Muscle layer of colon (tissue), 2 donors: ENCODE results near the gene SLC22A1.

Experiments used
- H3K27ac ChIP-seq: one replicate; pipeline ENCODE4 v1.7.0; 2013; ENCODE audit warnings: low read depth, mild to moderate bottlenecking, low read length, moderate library complexity
- H3K27me3 ChIP-seq, 2 donors: one replicate each; pipeline ENCODE4 v1.7.0; 2013; ENCODE audit warnings: low read length in 2 of 2, mild to moderate bottlenecking in 2 of 2; ENCODE audit not compliant: insufficient read depth in 2 of 2, control insufficient read depth in 1 of 2
- H3K36me3 ChIP-seq: one replicate; pipeline ENCODE4 v1.7.0; 2013; ENCODE audit warnings: mild to moderate bottlenecking, low read length; ENCODE audit not compliant: insufficient read depth
- H3K4me1 ChIP-seq: one replicate; pipeline ENCODE4 v1.7.0; 2013; ENCODE audit warnings: mild to moderate bottlenecking, low read length; ENCODE audit not compliant: insufficient read depth
- H3K4me3 ChIP-seq, 2 donors: one replicate each; pipeline ENCODE4 v1.7.0; 2013; ENCODE audit warnings: low read length in 2 of 2, low read depth in 1 of 2, mild to moderate bottlenecking in 1 of 2, moderate library complexity in 1 of 2
- H3K9ac ChIP-seq: one replicate; pipeline ENCODE4 v1.7.0; 2013; ENCODE audit warnings: low read length
- H3K9me3 ChIP-seq: one replicate; pipeline ENCODE4 v1.7.0; 2013; ENCODE audit warnings: mild to moderate bottlenecking, low read length
- donor health status: abdominal sarcoma.
- donor health status: Adenocarcinoma of cecum.

Gene SLC22A1

GRCh38 chr6:160121558-160121957, at the start of gene SLC22A1:
Gene SLC22A1 (plus strand): TSS chr6:160121815. CDS start chr6:160121936, 121 bp downstream.
- Histone ChIP-seq H3K4me1 (no peaks in the 10 kb centered on the region), H3K9ac (no peak within 1 kb of the TSS), H3K36me3 (no peaks in the 10 kb centered on the region), H3K27me3 (no peaks in the 10 kb centered on the region), H3K4me3 (no peak within 1 kb of the TSS), H3K27ac (no peak within 1 kb of the TSS), H3K9me3 (no peaks in the 10 kb centered on the region)

GRCh38 chr6:160073272-160073671, 48.3 kb upstream of the SLC22A1 start:
- no peak overlapping the region for H3K4me3 ChIP-seq
- no peak overlapping the region for H3K27ac ChIP-seq
- H3K9me3 ChIP-seq, result no peaks in the 10 kb centered on the region
- no peaks in the 10 kb centered on the region for H3K4me1 ChIP-seq
- peaks cover 76% of the 10 kb centered on the region for H3K36me3 ChIP-seq
- no peaks in the 10 kb centered on the region for H3K27me3 ChIP-seq
- no peak overlapping the region for H3K9ac ChIP-seq

- Histone ChIP-seq H3K27ac (no peak overlapping the region), H3K4me3 (no peak overlapping the region), H3K36me3 (peaks cover 78% of the 10 kb centered on the region), H3K4me1 (no peaks in the 10 kb centered on the region), H3K27me3 (no peaks in the 10 kb centered on the region), H3K9ac (no peak overlapping the region), H3K9me3 (no peaks in the 10 kb centered on the region)
These were observed 45.6 kb upstream of the SLC22A1 start for GRCh38 chr6:160076009-160076408.

DNA sequence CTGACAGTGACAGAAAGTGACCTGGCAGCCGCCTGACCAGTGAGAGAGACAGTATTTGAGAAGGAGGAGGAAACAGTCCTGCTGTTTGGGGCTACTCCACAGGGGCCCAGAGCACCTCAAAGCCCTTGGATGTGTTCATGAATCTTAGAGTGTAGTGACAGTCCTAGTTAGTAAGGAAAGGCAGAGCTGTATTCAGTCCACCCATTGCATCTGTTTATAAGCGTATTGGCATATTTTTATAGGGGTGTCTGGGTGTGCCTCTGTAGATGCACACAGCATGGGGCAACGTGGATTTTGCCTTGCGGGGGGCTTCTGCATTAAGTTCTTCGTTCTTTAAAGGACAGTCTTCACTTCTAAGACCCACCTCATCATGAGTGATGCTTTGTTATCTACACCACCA, 44.6 kb upstream of the SLC22A1 start:
- no peaks in the 10 kb centered on the region for H3K27me3 ChIP-seq
- peaks cover 72% of the 10 kb centered on the region for H3K36me3 ChIP-seq
- no peak overlapping the region for H3K27ac ChIP-seq
- no peaks in the 10 kb centered on the region for H3K9me3 ChIP-seq
- no peak overlapping the region for H3K9ac ChIP-seq
- H3K4me1 ChIP-seq, result no peaks in the 10 kb centered on the region
- no peak overlapping the region for H3K4me3 ChIP-seq

DNA sequence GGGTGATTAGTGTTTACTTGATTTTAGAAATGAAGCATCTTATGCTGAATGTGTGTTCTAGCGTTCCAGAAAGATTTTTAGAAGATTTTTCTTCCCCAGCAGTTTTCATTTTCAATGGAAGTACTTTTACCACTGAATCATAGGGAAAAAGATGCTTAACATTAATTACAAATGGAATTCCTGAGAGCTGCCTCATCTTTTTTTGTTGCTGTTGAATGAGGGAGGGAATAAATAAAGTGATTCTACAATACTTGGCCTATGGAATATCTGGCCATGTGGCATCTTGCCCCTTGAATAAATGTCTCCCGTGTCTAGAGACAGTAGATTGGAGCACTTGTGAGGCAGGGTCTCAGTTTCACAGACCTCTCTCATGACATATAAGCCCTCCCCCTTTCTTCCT, 44.1 kb upstream of the SLC22A1 start:
- no peaks in the 10 kb centered on the region for H3K27me3 ChIP-seq
- no peaks in the 10 kb centered on the region for H3K9me3 ChIP-seq
- peaks cover 67% of the 10 kb centered on the region for H3K36me3 ChIP-seq
- H3K9ac ChIP-seq, result no peak overlapping the region
- no peak overlapping the region for H3K27ac ChIP-seq
- no peak overlapping the region for H3K4me3 ChIP-seq
- H3K4me1 ChIP-seq, result no peaks in the 10 kb centered on the region

DNA sequence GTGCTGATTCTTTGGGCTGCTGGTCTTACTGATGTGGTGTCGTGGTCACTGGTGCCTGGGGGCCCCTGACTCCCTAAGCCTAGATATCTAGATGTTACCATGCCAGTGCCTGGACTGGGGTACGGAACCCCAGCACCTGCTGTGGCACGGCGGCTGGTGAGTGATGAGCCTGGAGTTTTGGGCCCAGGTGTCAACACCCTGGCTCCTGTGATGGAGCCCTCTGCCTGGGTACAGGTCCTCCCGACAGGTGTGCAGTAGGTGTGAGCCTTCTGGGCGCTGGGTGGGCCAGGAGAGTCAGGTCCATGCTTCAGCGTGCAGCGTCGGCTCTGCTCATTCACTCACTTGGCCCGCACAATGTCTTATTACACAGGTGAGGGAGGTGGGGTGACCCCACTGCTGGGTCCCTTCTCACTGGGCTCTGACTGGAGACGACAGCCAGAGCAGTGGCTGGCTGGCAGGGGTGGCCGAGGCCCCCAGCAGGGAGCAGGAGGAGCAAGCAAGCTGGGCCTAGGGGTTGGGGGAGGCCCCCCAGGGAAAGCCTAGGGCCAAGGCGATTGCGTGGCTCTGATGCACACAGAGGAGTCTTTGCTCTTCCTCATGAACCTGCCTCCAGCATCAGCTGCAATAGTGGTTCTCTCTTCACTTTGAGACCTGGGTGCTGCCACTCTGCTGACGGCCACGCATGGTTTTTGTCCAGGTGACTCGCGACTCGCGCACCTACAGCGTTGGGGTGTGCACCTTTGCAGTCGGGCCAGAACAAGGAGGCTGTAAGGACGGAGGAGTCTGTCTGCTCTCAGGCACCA, 42.5 kb upstream of the SLC22A1 start:
- H3K9me3 ChIP-seq, result no peaks in the 10 kb centered on the region
- no peaks in the 10 kb centered on the region for H3K4me1 ChIP-seq
- no peaks in the 10 kb centered on the region for H3K27me3 ChIP-seq
- no peak overlapping the region for H3K9ac ChIP-seq
- no peak overlapping the region for H3K27ac ChIP-seq
- H3K36me3 ChIP-seq, result peaks cover 54% of the 10 kb centered on the region
- H3K4me3 ChIP-seq, result no peak overlapping the region

GRCh38 chr6:160079686-160080043, 42.0 kb upstream of the SLC22A1 start:
- Histone ChIP-seq H3K9me3 (no peaks in the 10 kb centered on the region), H3K4me3 (no peak overlapping the region), H3K9ac (no peak overlapping the region), H3K36me3 (peaks cover 54% of the 10 kb centered on the region), H3K27me3 (no peaks in the 10 kb centered on the region), H3K27ac (no peak overlapping the region), H3K4me1 (no peaks in the 10 kb centered on the region)

DNA sequence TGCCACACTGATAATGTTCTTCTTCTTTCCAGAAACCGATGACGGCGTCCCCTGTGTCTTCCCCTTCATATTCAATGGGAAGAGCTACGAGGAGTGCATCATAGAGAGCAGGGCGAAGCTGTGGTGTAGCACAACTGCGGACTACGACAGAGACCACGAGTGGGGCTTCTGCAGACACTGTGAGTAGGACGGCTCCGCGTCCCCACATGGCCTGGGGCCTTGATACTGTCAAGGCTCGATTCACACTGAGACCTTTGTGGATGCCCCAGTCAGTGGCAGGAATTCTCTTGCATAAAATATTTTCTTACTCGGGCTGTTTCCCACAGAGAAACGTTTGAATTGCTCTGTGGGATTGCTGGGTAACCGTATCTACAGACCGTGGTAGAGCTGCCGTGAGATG, 41.5 kb upstream of the SLC22A1 start:
- no peaks in the 10 kb centered on the region for H3K27me3 ChIP-seq
- H3K27ac ChIP-seq, result no peak overlapping the region
- H3K9ac ChIP-seq, result no peak overlapping the region
- no peaks in the 10 kb centered on the region for H3K9me3 ChIP-seq
- no peaks in the 10 kb centered on the region for H3K4me1 ChIP-seq
- H3K4me3 ChIP-seq, result no peak overlapping the region
- H3K36me3 ChIP-seq, result peaks cover 53% of the 10 kb centered on the region

GRCh38 chr6:160081398-160081797, 40.2 kb upstream of the SLC22A1 start:
- Histone ChIP-seq H3K36me3 (peaks cover 56% of the 10 kb centered on the region), H3K4me3 (no peak overlapping the region), H3K4me1 (no peaks in the 10 kb centered on the region), H3K27ac (no peak overlapping the region), H3K9ac (no peak overlapping the region), H3K27me3 (no peaks in the 10 kb centered on the region), H3K9me3 (no peaks in the 10 kb centered on the region)

DNA sequence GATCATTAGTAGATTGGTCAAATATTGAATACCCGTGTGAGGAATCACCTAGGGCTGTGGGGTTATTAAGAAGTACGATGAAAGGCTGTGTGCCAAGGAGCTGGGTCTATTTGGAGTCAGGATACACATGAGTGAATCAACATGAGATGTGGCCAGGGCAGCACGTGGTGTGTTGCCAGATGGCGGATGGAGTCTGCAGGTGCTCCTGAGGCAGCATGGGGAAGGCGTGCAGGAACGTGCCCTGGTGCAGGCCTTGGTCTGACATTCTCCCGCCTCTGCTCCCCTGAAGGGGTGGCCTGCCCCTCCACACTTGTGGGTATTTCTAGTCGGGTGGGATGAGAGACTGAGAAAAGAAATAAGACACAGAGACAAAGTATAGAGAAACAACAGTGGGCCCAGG, 39.0 kb upstream of the SLC22A1 start:
- no peak overlapping the region for H3K9ac ChIP-seq
- H3K27ac ChIP-seq, result no peak overlapping the region
- H3K9me3 ChIP-seq, result no peaks in the 10 kb centered on the region
- no peak overlapping the region for H3K4me3 ChIP-seq
- H3K27me3 ChIP-seq, result no peaks in the 10 kb centered on the region
- no peaks in the 10 kb centered on the region for H3K4me1 ChIP-seq
- peaks cover 52% of the 10 kb centered on the region for H3K36me3 ChIP-seq

GRCh38 chr6:160084198-160084776, 37.3 kb upstream of the SLC22A1 start:
- no peaks in the 10 kb centered on the region for H3K27me3 ChIP-seq
- no peak overlapping the region for H3K4me3 ChIP-seq
- peaks cover 38% of the 10 kb centered on the region for H3K36me3 ChIP-seq
- no peak overlapping the region for H3K9ac ChIP-seq
- H3K9me3 ChIP-seq, result no peaks in the 10 kb centered on the region
- H3K27ac ChIP-seq, result no peak overlapping the region
- peaks cover 11% of the 10 kb centered on the region for H3K4me1 ChIP-seq

DNA sequence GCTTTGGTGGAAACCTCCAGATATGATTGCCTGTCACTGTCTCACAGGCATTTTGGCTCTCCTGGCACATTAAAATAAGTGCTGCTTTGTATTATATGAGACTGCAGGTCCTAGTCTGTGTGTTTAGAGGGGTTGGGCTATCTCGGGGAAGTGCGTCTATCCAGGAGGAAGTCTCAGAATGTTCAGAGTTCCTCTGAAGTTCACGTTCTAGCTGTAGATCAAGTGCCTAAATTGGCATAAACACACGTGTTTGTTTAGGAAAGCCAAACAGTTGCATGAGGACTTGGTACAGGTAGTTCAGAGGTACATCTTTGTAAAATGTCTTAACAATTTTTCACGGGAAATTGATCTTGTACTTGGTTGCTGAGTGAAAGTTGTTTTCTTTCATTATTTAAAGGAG, 36.4 kb upstream of the SLC22A1 start:
- H3K36me3 ChIP-seq, result peaks cover 38% of the 10 kb centered on the region
- H3K9ac ChIP-seq, result no peak overlapping the region
- no peak overlapping the region for H3K4me3 ChIP-seq
- H3K9me3 ChIP-seq, result no peaks in the 10 kb centered on the region
- no peaks in the 10 kb centered on the region for H3K27me3 ChIP-seq
- peaks cover 19% of the 10 kb centered on the region for H3K4me1 ChIP-seq
- H3K27ac ChIP-seq, result no peak overlapping the region
